NCI-H510A (cell line): ENCODE data around the gene DNAJC4.
A peak's percentile ranks its signal among the peaks of the same experiment; 100 is the strongest.
"Not testable (repeated sequence)": the region's sequence is repeated elsewhere in the genome, so short reads cannot be mapped to it uniquely, and the experiment has no call there.

Experiments used
- DNase-seq: peaks from one replicate; lab custom pipeline; 2025; lab: John Stamatoyannopoulos, UW

DNAJC4 gene

DNA sequence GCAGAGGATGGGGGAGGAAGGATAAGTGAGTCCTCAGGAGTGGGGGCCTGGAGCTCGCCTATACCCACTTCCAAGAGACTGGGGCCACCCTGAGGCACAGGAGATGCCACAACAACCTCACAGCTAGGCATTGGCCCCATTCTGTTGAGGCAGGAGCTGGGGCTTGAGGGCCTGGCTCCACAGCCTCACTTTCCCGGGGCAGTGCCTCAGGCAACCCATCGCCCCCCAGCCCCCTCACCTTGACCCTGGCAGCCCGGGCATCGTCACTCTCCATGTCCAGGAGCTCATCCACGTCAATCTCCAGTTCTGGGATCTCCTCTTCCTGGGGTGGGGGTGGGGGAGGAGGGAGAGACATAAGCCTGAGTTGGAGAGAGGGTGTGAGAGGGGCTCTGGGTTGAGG is 14.6 kb downstream of the DNAJC4 start:
- DNase-seq = no peak

DNA sequence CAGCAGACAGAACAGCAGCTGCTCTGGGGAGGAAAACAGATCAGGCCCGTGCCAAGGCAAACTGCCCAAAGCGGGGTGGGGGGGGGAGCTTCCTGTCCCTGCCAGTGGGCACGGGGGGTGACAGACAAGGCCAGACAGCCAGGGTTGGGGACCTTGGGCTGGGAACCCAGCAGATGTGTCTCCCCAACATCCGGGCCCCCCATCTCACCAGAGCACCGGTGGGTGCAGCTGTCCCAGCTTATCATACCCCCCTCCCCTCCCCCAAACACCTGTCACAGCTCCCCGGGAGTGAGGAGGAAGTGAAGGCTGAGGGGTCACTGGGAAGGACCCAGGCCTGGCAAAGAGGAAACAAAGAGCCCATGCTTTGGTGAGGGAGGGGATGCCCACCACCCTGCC is 15.1 kb downstream of the DNAJC4 start:
- DNase-seq = no peak

DNA sequence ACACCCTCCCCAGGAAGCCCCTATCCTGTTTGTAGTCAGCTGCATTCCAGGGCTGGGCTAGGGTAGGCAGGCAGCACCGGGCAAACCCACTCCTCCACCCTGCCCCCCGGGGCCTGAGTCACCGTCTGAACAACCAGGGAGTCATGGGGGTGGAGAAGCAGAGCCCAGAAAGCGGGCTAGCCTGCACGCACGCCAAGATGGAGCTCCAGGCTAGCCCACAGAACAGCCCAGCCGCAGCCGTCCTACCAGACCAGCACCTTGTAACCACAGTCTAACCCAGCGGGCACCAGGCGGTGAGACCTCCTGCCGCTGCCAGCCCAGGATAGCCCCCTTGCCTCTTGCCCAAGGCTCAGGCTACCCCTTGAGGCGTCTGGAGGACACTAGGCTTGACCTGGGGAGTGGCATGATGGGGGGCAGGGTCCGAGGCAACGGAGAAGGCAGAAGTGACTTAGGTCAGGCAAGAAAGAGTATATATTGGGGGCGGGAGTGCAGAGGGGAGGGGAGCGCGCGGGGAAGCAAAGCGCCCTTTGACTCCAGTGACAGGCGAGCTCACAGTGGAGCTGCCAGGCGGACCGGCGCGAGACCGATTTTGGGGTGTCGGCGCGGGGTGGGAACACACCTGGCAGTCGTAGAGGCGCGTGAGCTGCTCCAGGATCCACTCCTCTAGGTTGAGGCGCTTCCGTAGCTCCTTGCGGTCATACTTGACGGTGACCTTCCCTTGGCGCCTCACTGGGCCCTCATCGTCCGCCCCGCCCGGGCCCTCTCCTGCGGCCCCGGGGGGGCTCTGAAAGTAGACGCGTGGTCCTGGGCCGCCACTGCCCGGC is 15.7 kb downstream of the DNAJC4 start:
- DNase-seq = no peak

DNA sequence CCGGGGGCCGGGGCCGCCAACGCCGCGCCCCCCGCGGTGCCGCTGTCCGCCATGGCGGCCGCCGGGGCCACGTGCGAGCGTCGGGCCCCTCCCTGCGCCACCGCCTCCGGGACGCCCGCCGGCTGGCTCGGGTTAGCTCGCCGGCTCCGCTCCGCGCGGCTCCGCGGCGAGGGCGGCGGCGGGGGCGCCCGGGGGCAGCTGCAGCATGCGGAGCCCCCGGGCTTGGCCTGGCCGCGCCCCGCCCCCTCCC is 16.2 kb downstream of the DNAJC4 start:
- DNase-seq = not testable (repeated sequence)

- DNase-seq = peak; percentile 82
Measured at GRCh38 chr11:64246871-64247728, 16.8 kb downstream of the DNAJC4 start, which contains the start of gene PPP1R14B. Gene PPP1R14B, minus strand, starts transcription at chr11:64246943. Its CDS starts 270 bp downstream, at chr11:64246673.

DNA sequence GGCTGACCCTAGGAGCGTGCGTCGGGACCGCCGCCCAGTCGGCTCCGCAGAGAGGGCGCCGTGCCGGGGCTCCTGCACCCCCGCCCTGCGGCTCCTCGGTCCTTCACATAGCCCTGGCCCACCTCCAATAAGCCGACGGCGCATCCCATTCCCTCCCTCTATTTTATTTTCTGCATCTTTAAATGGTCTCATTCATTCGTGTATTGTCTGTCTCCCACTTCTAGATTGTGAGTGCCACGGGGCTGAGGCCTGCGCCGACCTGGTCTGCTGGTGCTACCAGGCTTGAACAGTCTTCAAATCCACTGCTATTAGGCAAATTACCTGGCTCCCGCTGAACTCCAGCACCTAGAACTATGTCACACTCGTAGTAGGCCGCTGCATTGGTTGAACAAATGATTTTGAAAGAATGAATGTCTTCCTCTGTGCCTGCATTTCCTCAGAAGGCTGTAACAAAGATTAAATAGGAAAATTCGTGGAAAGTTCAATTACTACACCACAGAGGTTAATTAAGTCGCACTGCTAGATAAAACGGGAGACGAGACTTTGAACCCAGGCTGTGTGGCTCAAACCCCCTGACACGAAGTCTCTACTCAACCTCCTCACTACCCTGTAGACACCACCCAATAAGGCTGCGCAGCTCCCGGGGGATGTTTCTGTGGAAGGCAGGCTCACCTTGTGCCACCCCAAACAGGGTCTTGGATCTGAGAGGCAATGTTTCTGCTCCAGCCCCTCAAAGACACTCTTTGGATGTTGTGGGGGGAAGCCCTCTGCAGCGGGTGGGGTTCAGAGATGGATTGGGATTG is 17.6 kb downstream of the DNAJC4 start:
- DNase-seq = no peak

GRCh38 chr11:64248578-64248977 is 18.2 kb downstream of the DNAJC4 start:
- DNase-seq = no peak

DNA sequence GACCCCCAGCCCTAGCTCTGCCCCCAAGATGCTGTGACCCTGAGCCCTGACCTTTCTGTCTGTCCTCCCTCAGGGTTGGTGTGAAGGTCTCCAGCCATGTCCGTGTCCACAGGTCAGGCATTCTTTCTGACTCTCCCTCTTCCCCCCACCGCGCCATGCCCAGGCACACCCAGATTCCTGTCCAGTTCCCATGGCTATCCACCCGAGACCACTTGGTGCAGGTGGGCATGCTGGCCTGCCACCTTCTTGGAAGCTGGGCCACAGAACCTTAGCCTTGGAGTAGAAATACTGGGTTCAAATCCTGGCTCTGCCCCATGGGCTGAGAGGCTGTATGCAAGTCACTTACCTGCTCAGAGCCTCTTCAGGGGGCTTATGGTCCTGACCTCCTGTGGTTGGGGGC is 18.7 kb downstream of the DNAJC4 start:
- DNase-seq = no peak

GRCh38 chr11:64249563-64250414 is 19.4 kb downstream of the DNAJC4 start:
- DNase-seq = no peak

GRCh38 chr11:64250415-64251015 is 20.2 kb downstream of the DNAJC4 start:
- no peak for DNase-seq

DNA sequence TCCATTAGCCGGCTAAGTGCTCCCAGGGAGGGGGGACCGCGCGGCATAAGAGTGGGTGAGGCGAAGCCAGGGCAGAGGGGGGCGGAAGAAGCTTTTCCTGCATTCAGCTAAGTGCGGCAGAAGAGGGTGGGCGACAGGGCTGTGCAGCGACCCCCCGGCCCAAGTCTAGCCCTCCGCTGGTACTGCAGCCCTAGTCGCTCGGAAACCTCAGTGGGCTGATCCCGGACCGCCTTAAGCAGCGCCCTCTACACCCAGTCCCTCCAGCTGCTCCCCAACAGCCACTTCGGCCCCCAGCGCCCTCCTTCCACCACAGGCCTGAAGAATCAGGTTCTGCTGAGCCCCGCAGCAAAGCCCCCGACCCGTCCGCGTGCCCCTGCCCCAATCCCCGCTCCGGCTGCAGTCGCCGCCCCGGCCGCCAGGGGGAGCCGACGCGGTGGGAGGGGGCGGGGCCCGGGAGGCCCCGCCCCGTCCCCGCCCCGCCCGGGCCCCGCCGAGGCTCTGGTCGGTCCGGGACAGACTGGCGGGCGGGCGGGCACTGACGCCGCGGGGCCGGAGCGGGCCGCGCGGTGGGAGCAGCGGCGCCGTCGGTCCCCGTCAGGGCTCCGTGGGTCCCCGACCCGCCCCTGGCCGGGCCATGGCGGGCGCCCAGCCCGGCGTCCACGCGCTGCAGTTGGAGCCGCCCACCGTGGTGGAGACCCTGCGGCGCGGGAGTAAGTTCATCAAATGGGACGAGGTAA is 20.8 kb downstream of the DNAJC4 start, which contains the start of gene PLCB3:
Gene PLCB3 (plus strand): TSS at position 515 of the 737 bp plus-strand sequence. CDS start 120 bp downstream, at position 635.
- no peak for DNase-seq

- DNase-seq = no peak
Measured at GRCh38 chr11:64251753-64252002, 21.3 kb downstream of the DNAJC4 start.

DNA sequence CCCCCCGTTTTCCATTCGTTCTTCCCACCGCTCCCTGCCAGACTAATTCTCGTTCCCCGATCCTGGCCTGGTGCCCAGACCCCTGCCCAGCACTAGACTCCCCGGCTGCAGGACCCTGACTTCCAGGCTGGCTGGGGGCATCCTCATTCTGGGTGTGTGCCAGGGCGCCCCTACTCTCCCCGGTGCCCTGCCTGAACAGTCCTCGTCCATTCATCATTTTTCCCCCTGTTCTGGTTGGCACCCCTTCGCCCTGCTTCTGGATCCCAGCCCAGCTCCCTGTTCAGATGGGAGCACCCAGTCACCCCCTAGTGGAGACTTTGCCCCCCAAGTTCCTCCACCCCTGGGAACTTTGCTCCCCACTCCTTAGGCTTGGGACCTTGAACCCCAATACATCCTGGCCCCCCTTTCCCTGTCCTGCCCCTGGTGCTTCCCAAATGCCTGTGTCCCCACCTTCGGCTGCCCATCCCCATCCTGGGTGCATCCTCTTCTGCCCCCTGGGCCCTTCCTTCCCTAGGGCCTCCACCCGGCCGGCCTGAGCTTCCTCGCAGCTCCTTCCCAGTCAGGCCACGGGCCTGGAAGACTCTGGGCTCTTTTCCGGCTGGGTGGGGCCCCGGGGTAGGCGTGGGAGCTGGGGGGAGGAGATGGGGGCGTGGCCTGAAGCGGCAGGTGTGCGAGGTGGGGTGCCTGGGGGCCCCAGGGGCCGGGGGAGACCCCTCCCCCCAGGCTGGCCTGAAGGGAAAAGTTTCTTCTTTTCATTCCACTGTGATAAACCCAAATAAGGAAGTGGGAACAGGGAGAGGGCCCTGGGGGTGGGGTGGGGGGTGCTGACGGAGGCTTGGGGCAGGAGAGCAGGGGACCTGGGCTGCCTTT is 21.9 kb downstream of the DNAJC4 start:
- no peak for DNase-seq

- DNase-seq = no peak
Measured at GRCh38 chr11:64253043-64253442, 22.7 kb downstream of the DNAJC4 start.

- no peak for DNase-seq
Measured at GRCh38 chr11:64253481-64253880, 23.1 kb downstream of the DNAJC4 start.

GRCh38 chr11:64254326-64254725 is 24.0 kb downstream of the DNAJC4 start:
- DNase-seq = no peak

DNA sequence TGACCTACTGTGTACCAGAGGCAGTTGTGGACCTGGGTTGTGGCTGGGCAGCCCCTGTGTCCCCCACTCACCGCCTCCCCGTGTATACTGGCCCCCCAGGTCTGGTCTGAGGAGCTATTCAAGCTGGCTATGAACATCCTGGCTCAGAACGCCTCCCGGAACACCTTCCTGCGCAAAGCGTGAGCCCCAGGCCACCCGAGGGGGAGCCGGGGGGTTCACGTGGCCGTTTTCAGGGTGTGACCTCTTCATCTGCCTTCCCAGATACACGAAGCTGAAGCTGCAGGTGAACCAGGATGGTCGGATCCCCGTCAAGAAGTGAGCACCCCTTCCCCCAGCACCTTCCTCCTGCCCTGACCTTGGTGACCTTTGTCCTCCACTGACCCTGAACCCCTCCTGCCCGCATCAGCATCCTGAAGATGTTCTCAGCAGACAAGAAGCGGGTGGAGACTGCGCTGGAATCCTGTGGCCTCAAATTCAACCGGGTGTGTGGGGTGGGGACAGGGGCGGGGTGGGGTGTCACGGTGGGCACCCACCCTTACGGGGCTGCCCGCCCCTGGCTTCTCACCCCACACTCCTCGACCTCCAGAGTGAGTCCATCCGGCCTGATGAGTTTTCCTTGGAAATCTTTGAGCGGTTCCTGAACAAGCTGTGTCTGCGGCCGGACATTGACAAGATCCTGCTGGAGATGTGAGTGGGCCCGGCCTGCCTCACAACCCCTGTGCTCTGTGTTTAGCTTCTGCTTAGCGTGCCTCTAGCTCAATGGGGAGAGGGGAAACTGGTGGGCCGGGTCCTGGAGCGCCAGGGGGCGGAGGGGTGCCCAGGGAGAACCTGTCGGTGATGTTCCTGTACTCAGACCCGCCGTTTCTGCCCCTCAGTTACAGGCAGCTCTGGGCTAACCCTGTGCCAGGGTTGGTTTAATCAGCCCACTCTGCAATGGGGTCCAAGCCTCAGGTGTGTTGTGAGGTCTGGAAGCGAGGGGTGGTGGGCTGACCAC is 25.1 kb downstream of the DNAJC4 start:
- DNase-seq = no peak

DNA sequence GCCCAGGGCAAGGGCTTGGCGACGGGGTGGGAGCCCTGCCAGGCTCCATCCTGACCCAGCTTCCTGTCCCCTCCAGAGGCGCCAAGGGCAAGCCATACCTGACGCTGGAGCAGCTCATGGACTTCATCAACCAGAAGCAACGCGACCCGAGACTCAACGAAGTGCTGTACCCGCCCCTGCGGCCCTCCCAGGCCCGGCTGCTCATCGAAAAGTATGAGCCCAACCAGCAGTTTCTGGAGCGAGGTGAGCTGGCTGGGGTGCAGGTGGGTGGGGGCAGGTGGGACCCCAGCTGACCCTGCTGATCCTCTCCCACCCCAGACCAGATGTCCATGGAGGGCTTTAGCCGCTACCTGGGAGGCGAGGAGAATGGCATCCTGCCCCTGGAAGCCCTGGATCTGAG is 26.0 kb downstream of the DNAJC4 start:
- no peak for DNase-seq
